Sigmoid colon (tissue), 4 donors: ENCODE measurements around the gene PARP12.

Experiments used
- POLR2A ChIP-seq, 2 donors: fragments of 450-650 bp; IDR thresholded peaks; one replicate each; pipeline ENCODE4 v1.6.1; 2016; ENCODE audit warnings: antibody characterized with exemption in 2 of 2, mild to moderate bottlenecking in 2 of 2, moderate library complexity in 2 of 2
- POLR2AphosphoS5 ChIP-seq, 4 donors: sonication (generic); formaldehyde crosslinking; IDR thresholded peaks; one replicate each; pipeline ENCODE4 v1.6.1; 2017; ENCODE audit warnings: antibody characterized with exemption in 4 of 4
- TF ChIP-seq, protein P1 (sequence below), 4 experiments: fragments of 450-650 bp in 3 of 4; fragments of 200-600 bp in 1 of 4; IDR thresholded peaks; one replicate each; pipeline ENCODE4 v1.5.1; 2016 to 2019; ENCODE audit warnings: antibody characterized with exemption in 4 of 4, mild to moderate bottlenecking in 3 of 4, moderate library complexity in 2 of 4

DNA sequence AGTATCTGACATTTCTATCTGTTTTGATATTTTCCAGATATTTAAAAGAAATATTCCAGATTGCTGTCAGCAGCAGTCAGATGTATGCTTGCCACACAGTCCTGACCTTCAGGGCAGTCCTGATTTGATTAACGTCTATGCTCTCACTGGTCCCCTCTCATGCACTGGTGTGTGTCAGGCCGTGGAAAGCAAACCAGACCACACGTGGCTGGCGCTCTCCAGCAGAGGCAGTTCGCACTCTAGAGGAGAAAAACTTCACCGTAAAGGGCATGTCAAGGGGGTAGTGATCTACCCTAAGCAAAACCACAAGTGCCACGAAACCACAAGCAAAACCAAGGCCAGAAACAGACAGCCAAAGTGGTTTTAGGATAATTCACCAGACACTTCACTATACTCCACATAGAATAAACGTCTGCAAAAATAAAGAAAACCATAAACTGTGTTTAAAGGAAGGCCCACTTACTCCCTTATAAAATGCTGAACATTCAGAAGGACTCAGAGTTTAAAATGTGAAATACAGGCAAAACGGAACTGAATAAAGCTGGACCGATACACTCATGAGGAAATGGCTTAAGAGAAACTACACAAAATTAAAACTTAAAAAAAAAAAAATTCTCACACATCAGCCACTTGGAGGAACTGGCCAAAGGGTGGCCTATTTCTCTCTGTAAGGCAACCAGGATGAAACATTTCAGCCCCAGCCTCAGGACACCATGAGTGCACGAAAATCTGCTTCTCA lies 26.4 kb downstream of the PARP12 start:
- TF ChIP-seq, protein P1, sequence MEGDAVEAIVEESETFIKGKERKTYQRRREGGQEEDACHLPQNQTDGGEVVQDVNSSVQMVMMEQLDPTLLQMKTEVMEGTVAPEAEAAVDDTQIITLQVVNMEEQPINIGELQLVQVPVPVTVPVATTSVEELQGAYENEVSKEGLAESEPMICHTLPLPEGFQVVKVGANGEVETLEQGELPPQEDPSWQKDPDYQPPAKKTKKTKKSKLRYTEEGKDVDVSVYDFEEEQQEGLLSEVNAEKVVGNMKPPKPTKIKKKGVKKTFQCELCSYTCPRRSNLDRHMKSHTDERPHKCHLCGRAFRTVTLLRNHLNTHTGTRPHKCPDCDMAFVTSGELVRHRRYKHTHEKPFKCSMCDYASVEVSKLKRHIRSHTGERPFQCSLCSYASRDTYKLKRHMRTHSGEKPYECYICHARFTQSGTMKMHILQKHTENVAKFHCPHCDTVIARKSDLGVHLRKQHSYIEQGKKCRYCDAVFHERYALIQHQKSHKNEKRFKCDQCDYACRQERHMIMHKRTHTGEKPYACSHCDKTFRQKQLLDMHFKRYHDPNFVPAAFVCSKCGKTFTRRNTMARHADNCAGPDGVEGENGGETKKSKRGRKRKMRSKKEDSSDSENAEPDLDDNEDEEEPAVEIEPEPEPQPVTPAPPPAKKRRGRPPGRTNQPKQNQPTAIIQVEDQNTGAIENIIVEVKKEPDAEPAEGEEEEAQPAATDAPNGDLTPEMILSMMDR (IDR thresholded peaks at IDR 0.05) = no peak
- TF ChIP-seq POLR2AphosphoS5 (IDR thresholded peaks at IDR 0.05) (peak in 1 of 4 donors; percentile 44), POLR2A (IDR thresholded peaks at IDR 0.05) (no peak)
